ENCODE data around the gene LTBP4. TPM values are rescaled to one million over a fixed set of nuclear protein-coding genes. Genes with fewer than 3 reads are reported as not detected.

The LTBP4 gene
- total RNA-seq, 1 experiment from 2014 or later, result 20.3 TPM

GRCh38 chr19:40662925-40663694 is 61.9 kb downstream of the LTBP4 start:
- BruUV-seq (replicated peaks), result no TSS peak
- intact Hi-C loops (cut with micrococcal nuclease; ENCODE audit: unreplicated experiment), result loop anchor here (2.0 to 10.0 kb wide), 3 partner anchors 112 to 482 kb away; partner anchors contain the start of genes MIA and RAB4B
- H3K9me3 Mint-ChIP-seq (ENCODE audit: low read depth, unreplicated experiment), result no peaks in the 10 kb centered on the region
- H3K4me3 Mint-ChIP-seq (ENCODE audit: low read depth, unreplicated experiment), result peak overlapping the region; percentile 79
- peak overlapping the region; percentile 69 for H3K27ac Mint-ChIP-seq (ENCODE audit: unreplicated experiment)
- peaks cover 31% of the 10 kb centered on the region for H3K36me3 Mint-ChIP-seq (ENCODE audit: insufficient read depth, unreplicated experiment)
- H3K4me1 Mint-ChIP-seq (ENCODE audit: low read depth, unreplicated experiment), result peaks cover 22% of the 10 kb centered on the region
- CTCF ChIA-PET, result interaction anchor here (0.6 to 1.3 kb wide), 10 partner anchors 31 to 579 kb away, joined by 3 to 6 read pairs (median 4); partner anchors contain the start of genes ACTMAP, RAB4B and SNRPA
- H3K27me3 Mint-ChIP-seq (ENCODE audit: unreplicated experiment), result no peaks in the 10 kb centered on the region
- peak; percentile 98 for DNase-seq
- TF ChIP-seq CTCF (IDR thresholded peaks at IDR 0.05; ENCODE audit: unreplicated experiment), result peak; percentile 100

GRCh38 chr19:40663695-40664692 is 62.8 kb downstream of the LTBP4 start:
- H3K4me3 Mint-ChIP-seq (ENCODE audit: low read depth, unreplicated experiment), result peak overlapping the region; percentile 79
- TF ChIP-seq CTCF (IDR thresholded peaks at IDR 0.05; ENCODE audit: unreplicated experiment), result no peak
- no peaks in the 10 kb centered on the region for H3K27me3 Mint-ChIP-seq (ENCODE audit: unreplicated experiment)
- CTCF ChIA-PET, result interaction anchor here (0.6 to 1.3 kb wide), 9 partner anchors 30 to 578 kb away, joined by 3 to 6 read pairs (median 4); partner anchors contain the start of genes ACTMAP, RAB4B and SNRPA
- H3K36me3 Mint-ChIP-seq (ENCODE audit: insufficient read depth, unreplicated experiment), result peaks cover 31% of the 10 kb centered on the region
- peak overlapping the region; percentile 69 for H3K27ac Mint-ChIP-seq (ENCODE audit: unreplicated experiment)
- intact Hi-C loops (cut with micrococcal nuclease; ENCODE audit: unreplicated experiment), result loop anchor here (2.0 to 10.0 kb wide), 3 partner anchors 111 to 481 kb away; partner anchors contain the start of genes MIA and RAB4B
- peaks cover 22% of the 10 kb centered on the region for H3K4me1 Mint-ChIP-seq (ENCODE audit: low read depth, unreplicated experiment)
- no peaks in the 10 kb centered on the region for H3K9me3 Mint-ChIP-seq (ENCODE audit: low read depth, unreplicated experiment)
- no peak for DNase-seq
- BruUV-seq (replicated peaks), result no TSS peak

- TSS peak; percentile 26 for BruUV-seq (replicated peaks)
- no peaks in the 10 kb centered on the region for H3K9me3 Mint-ChIP-seq (ENCODE audit: low read depth, unreplicated experiment)
- no peak overlapping the region for H3K4me3 Mint-ChIP-seq (ENCODE audit: low read depth, unreplicated experiment)
- H3K36me3 Mint-ChIP-seq (ENCODE audit: insufficient read depth, unreplicated experiment), result peaks cover 30% of the 10 kb centered on the region
- H3K27ac Mint-ChIP-seq (ENCODE audit: unreplicated experiment), result peak overlapping the region; percentile 72
- no peak for DNase-seq
- CTCF ChIA-PET, result no interaction called here
- H3K4me1 Mint-ChIP-seq (ENCODE audit: low read depth, unreplicated experiment), result peaks cover 22% of the 10 kb centered on the region
- TF ChIP-seq CTCF (IDR thresholded peaks at IDR 0.05; ENCODE audit: unreplicated experiment), result no peak
- H3K27me3 Mint-ChIP-seq (ENCODE audit: unreplicated experiment), result no peaks in the 10 kb centered on the region
- intact Hi-C loops (cut with micrococcal nuclease; ENCODE audit: unreplicated experiment), result loop anchor here (10.0 kb wide), 1 partner anchor 108 kb away; the partner anchor contains the start of genes MIA and RAB4B
Observed at GRCh38 chr19:40666803-40667438, 65.8 kb downstream of the LTBP4 start.

GRCh38 chr19:40667602-40668001 is 66.4 kb downstream of the LTBP4 start:
- Mint-ChIP-seq H3K27ac (ENCODE audit: unreplicated experiment) (no peak overlapping the region), H3K9me3 (ENCODE audit: low read depth, unreplicated experiment) (no peaks in the 10 kb centered on the region), H3K36me3 (ENCODE audit: insufficient read depth, unreplicated experiment) (peaks cover 24% of the 10 kb centered on the region), H3K4me1 (ENCODE audit: low read depth, unreplicated experiment) (peaks cover 22% of the 10 kb centered on the region), H3K27me3 (ENCODE audit: unreplicated experiment) (no peaks in the 10 kb centered on the region), H3K4me3 (ENCODE audit: low read depth, unreplicated experiment) (no peak overlapping the region)
- DNase-seq, result no peak
- no TSS peak for BruUV-seq (replicated peaks)
- intact Hi-C loops (cut with micrococcal nuclease; ENCODE audit: unreplicated experiment), result loop anchor here (10.0 kb wide), 1 partner anchor 107 kb away; the partner anchor contains the start of genes MIA and RAB4B
- CTCF ChIA-PET, result no interaction called here
- TF ChIP-seq CTCF (IDR thresholded peaks at IDR 0.05; ENCODE audit: unreplicated experiment), result no peak
